HepG2 (cell line): ENCODE data around the gene SOX8. TPM values are rescaled to one million over a fixed set of nuclear protein-coding genes. Genes with fewer than 3 reads are reported as not detected.

ENCODE experiments used
- BORCS8-MEF2B ChIP-seq: sonication (generic); formaldehyde crosslinking; IDR thresholded peaks from 2 replicates; pipeline ENCODE4 v1.8.0; 2022; ENCODE audit warnings: mild to moderate bottlenecking, missing genetic modification reagents
- EEA1 ChIP-seq: sonication (generic); formaldehyde crosslinking; IDR thresholded peaks from 2 replicates; pipeline ENCODE4 v1.5.1; 2020; ENCODE audit warnings: mild to moderate bottlenecking, missing genetic modification reagents, borderline replicate concordance
- EED ChIP-seq: sonication (generic); formaldehyde crosslinking; IDR thresholded peaks from 2 replicates; pipeline ENCODE4 v1.5.0; 2020; ENCODE audit warnings: mild to moderate bottlenecking, missing genetic modification reagents
- RAD21 ChIP-seq: fragments of 450-650 bp; formaldehyde crosslinking; IDR thresholded peaks from 2 replicates; pipeline ENCODE4 v1.5.0; 2020; ENCODE audit warnings: mild to moderate bottlenecking
- ZNF501 ChIP-seq: sonication (generic); formaldehyde crosslinking; IDR thresholded peaks from 2 replicates; pipeline ENCODE4 v1.5.1; 2020; ENCODE audit warnings: mild to moderate bottlenecking, moderate library complexity, missing genetic modification reagents
- ZNF567 ChIP-seq: sonication (generic); formaldehyde crosslinking; IDR thresholded peaks from 2 replicates; pipeline ENCODE4 v1.8.1; 2023; ENCODE audit warnings: mild to moderate bottlenecking, missing genetic modification reagents, borderline replicate concordance
- ZNF766 ChIP-seq: sonication (generic); formaldehyde crosslinking; IDR thresholded peaks from 2 replicates; pipeline ENCODE4 v1.5.0; 2020; ENCODE audit warnings: missing genetic modification reagents, borderline replicate concordance
- polyA plus RNA-seq, 8 experiments: library from polyadenylated mRNA; depleted of rRNA in 3 of 8; stranded (reverse) in 7 of 8; unstranded in 1 of 8; fragments of >200 nt; fragmentation: Illumina TruSeq in 4 of 8; extraction: Trizol in 4 of 8; gene quantifications; 2 replicates each; pipeline versions ENCODE4 v1.2.1 to v1.2.3, GENCODE V29; 2011 to 2016; ENCODE audit warnings: low read depth in 4 of 8, missing spikeins in 1 of 8, mixed read lengths in 1 of 8; ENCODE audit not compliant: insufficient read depth in 1 of 8
- total RNA-seq, 5 experiments: library from RNA; depleted of rRNA; stranded (reverse); fragments of >200 nt; fragmentation: Illumina TruSeq; extraction: Trizol; gene quantifications; 2 replicates each; pipeline ENCODE4 v1.2.3, GENCODE V29; 2016; ENCODE audit warnings: low read depth in 1 of 5
- TF ChIP-seq, protein P1 (sequence below): sonication (generic); formaldehyde crosslinking; IDR thresholded peaks from 2 replicates; pipeline ENCODE4 v1.5.0; 2020; ENCODE audit warnings: mild to moderate bottlenecking, missing genetic modification reagents, borderline replicate concordance
- TF ChIP-seq, protein P2 (sequence below): IDR thresholded peaks from 2 replicates; pipeline ENCODE4 v1.6.1; 2012; ENCODE audit warnings: inconsistent platforms
- TF ChIP-seq, protein P3 (sequence below): sonication (generic); formaldehyde crosslinking; IDR thresholded peaks from one replicate; pipeline ENCODE4 v1.5.1; 2020; ENCODE audit warnings: mild to moderate bottlenecking, missing genetic modification reagents; ENCODE audit errors: not compliant biosample characterization
- TF ChIP-seq, protein P4 (sequence below): sonication (generic); formaldehyde crosslinking; IDR thresholded peaks from 2 replicates; pipeline ENCODE4 v1.5.0; 2020; ENCODE audit warnings: mild to moderate bottlenecking, missing genetic modification reagents, moderate library complexity

The SOX8 gene
- total and polyA plus RNA-seq, 2 of the 13 experiments (the other 11 are each of a cell fraction or from before 2014, with no cell fraction given): 0.20 to 0.28 TPM

DNA sequence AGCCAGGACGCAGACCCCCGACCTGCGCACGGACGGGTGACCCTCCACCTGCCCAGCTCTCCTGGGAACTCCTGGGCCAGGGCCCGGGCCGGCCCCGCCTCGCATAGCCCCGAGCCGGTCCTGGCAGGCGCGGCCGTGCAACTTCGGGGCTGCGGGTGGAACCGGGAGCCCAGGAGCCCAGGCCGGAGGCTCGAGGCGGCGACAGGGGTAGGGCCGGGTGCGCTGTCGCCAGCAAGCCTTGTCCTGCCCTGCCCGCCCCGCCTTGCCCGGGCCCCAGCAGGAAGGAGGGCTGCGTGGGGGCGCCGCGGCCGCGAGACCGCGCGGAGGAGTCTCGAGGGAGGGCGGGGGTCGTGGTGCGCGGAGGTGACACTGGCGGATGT lies 11.2 kb upstream of the SOX8 start (continued):
- TF ChIP-seq, protein P1, sequence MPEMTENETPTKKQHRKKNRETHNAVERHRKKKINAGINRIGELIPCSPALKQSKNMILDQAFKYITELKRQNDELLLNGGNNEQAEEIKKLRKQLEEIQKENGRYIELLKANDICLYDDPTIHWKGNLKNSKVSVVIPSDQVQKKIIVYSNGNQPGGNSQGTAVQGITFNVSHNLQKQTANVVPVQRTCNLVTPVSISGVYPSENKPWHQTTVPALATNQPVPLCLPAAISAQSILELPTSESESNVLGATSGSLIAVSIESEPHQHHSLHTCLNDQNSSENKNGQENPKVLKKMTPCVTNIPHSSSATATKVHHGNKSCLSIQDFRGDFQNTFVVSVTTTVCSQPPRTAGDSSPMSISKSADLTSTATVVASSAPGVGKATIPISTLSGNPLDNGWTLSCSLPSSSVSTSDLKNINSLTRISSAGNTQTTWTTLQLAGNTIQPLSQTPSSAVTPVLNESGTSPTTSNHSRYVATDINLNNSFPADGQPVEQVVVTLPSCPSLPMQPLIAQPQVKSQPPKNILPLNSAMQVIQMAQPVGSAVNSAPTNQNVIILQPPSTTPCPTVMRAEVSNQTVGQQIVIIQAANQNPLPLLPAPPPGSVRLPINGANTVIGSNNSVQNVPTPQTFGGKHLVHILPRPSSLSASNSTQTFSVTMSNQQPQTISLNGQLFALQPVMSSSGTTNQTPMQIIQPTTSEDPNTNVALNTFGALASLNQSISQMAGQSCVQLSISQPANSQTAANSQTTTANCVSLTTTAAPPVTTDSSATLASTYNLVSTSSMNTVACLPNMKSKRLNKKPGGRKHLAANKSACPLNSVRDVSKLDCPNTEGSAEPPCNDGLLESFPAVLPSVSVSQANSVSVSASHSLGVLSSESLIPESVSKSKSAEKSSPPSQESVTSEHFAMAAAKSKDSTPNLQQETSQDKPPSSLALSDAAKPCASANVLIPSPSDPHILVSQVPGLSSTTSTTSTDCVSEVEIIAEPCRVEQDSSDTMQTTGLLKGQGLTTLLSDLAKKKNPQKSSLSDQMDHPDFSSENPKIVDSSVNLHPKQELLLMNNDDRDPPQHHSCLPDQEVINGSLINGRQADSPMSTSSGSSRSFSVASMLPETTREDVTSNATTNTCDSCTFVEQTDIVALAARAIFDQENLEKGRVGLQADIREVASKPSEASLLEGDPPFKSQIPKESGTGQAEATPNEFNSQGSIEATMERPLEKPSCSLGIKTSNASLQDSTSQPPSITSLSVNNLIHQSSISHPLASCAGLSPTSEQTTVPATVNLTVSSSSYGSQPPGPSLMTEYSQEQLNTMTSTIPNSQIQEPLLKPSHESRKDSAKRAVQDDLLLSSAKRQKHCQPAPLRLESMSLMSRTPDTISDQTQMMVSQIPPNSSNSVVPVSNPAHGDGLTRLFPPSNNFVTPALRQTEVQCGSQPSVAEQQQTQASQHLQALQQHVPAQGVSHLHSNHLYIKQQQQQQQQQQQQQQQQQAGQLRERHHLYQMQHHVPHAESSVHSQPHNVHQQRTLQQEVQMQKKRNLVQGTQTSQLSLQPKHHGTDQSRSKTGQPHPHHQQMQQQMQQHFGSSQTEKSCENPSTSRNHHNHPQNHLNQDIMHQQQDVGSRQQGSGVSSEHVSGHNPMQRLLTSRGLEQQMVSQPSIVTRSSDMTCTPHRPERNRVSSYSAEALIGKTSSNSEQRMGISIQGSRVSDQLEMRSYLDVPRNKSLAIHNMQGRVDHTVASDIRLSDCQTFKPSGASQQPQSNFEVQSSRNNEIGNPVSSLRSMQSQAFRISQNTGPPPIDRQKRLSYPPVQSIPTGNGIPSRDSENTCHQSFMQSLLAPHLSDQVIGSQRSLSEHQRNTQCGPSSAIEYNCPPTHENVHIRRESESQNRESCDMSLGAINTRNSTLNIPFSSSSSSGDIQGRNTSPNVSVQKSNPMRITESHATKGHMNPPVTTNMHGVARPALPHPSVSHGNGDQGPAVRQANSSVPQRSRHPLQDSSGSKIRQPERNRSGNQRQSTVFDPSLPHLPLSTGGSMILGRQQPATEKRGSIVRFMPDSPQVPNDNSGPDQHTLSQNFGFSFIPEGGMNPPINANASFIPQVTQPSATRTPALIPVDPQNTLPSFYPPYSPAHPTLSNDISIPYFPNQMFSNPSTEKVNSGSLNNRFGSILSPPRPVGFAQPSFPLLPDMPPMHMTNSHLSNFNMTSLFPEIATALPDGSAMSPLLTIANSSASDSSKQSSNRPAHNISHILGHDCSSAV (CRISPR knock-in tag): no peak; the same call in 1 of the 2 replicates
- TF ChIP-seq RAD21 (CRISPR knock-in tag) (0 out of 2 replicates have a peak, but pooled peaks have one; percentile 14), ZNF501 (CRISPR knock-in tag) (no peak), ZNF567 (CRISPR knock-in tag) (no peak), EEA1 (CRISPR knock-in tag) (0 out of 2 replicates have a peak, but pooled peaks have one; percentile 30), ZNF766 (CRISPR knock-in tag) (no peak), EED (CRISPR knock-in tag) (peak; percentile 39; the same call in 1 of the 2 replicates), BORCS8-MEF2B (0 out of 2 replicates have a peak, but pooled peaks have one; percentile 20)
- TF ChIP-seq, protein P2, sequence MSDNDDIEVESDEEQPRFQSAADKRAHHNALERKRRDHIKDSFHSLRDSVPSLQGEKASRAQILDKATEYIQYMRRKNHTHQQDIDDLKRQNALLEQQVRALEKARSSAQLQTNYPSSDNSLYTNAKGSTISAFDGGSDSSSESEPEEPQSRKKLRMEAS: no peak
- TF ChIP-seq, protein P3, sequence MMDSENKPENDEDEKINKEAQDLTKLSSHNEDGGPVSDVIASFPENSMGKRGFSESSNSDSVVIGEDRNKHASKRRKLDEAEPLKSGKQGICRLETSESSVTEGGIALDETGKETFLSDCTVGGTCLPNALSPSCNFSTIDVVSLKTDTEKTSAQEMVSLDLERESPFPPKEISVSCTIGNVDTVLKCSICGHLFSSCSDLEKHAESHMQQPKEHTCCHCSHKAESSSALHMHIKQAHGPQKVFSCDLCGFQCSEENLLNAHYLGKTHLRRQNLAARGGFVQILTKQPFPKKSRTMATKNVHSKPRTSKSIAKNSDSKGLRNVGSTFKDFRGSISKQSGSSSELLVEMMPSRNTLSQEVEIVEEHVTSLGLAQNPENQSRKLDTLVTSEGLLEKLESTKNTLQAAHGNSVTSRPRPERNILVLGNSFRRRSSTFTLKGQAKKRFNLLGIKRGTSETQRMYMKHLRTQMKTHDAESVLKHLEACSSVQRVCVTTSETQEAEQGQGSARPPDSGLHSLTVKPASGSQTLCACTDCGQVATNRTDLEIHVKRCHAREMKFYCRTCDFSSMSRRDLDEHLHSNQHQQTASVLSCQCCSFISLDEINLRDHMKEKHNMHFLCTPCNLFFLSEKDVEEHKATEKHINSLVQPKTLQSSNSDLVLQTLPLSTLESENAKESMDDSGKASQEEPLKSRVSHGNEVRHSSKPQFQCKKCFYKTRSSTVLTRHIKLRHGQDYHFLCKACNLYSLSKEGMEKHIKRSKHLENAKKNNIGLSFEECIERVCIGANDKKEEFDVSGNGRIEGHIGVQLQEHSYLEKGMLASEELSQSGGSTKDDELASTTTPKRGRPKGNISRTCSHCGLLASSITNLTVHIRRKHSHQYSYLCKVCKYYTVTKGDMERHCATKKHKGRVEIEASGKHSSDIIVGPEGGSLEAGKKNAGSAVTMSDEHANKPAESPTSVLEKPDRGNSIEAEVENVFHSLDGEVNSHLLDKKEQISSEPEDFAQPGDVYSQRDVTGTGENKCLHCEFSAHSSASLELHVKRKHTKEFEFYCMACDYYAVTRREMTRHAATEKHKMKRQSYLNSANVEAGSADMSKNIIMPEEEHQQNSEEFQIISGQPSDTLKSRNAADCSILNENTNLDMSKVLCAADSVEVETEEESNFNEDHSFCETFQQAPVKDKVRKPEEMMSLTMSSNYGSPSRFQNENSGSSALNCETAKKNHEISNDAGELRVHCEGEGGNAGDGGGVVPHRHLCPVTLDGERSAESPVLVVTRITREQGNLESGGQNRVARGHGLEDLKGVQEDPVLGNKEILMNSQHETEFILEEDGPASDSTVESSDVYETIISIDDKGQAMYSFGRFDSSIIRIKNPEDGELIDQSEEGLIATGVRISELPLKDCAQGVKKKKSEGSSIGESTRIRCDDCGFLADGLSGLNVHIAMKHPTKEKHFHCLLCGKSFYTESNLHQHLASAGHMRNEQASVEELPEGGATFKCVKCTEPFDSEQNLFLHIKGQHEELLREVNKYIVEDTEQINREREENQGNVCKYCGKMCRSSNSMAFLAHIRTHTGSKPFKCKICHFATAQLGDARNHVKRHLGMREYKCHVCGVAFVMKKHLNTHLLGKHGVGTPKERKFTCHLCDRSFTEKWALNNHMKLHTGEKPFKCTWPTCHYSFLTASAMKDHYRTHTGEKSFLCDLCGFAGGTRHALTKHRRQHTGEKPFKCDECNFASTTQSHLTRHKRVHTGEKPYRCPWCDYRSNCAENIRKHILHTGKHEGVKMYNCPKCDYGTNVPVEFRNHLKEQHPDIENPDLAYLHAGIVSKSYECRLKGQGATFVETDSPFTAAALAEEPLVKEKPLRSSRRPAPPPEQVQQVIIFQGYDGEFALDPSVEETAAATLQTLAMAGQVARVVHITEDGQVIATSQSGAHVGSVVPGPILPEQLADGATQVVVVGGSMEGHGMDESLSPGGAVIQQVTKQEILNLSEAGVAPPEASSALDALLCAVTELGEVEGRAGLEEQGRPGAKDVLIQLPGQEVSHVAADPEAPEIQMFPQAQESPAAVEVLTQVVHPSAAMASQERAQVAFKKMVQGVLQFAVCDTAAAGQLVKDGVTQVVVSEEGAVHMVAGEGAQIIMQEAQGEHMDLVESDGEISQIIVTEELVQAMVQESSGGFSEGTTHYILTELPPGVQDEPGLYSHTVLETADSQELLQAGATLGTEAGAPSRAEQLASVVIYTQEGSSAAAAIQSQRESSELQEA (CRISPR knock-in tag): peak; percentile 17
- TF ChIP-seq, protein P4, sequence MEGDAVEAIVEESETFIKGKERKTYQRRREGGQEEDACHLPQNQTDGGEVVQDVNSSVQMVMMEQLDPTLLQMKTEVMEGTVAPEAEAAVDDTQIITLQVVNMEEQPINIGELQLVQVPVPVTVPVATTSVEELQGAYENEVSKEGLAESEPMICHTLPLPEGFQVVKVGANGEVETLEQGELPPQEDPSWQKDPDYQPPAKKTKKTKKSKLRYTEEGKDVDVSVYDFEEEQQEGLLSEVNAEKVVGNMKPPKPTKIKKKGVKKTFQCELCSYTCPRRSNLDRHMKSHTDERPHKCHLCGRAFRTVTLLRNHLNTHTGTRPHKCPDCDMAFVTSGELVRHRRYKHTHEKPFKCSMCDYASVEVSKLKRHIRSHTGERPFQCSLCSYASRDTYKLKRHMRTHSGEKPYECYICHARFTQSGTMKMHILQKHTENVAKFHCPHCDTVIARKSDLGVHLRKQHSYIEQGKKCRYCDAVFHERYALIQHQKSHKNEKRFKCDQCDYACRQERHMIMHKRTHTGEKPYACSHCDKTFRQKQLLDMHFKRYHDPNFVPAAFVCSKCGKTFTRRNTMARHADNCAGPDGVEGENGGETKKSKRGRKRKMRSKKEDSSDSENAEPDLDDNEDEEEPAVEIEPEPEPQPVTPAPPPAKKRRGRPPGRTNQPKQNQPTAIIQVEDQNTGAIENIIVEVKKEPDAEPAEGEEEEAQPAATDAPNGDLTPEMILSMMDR (CRISPR knock-in tag): 0 out of 2 replicates have a peak, but pooled peaks have one; percentile 2
